ENCODE data around the gene PLA2G2D. TPM values are rescaled to one million over a fixed set of nuclear protein-coding genes. Genes with fewer than 3 reads are reported as not detected.

The PLA2G2D gene
- total RNA-seq (ENCODE audit: low replicate concordance): not detected in 2 replicates

- Mint-ChIP-seq H3K9me3 (no peaks in the 10 kb centered on the region), H3K4me1 (no peaks in the 10 kb centered on the region), H3K27me3 (ENCODE audit: insufficient read depth, low read depth) (peaks cover 10% of the 10 kb centered on the region), H3K4me3 (no peak within 1 kb of the TSS), H3K36me3 (no peaks in the 10 kb centered on the region), H3K27ac (no peak within 1 kb of the TSS)
- Histone ChIP-seq H2AFZ (replicated peaks) (no peak within 1 kb of the TSS), H4K20me1 (ENCODE audit: low read depth) (no peaks in the 10 kb centered on the region), H3K27ac (no peak within 1 kb of the TSS), H3K4me2 (no peak within 1 kb of the TSS), H3K9ac (no peak within 1 kb of the TSS), H3K36me3 (no peaks in the 10 kb centered on the region), H3K4me3 (no peak within 1 kb of the TSS), H3K4me1 (no peaks in the 10 kb centered on the region), H3K79me2 (ENCODE audit: low read depth) (no peaks in the 10 kb centered on the region), H3K9me3 (ENCODE audit: low read depth) (no peaks in the 10 kb centered on the region), H3F3A (ENCODE audit: low read depth) (no peaks in the 10 kb centered on the region), H3K27me3 (no peaks in the 10 kb centered on the region)
- TF ChIP-seq EZH2 (IDR thresholded peaks at IDR 0.05): no peak
- no peak for TF ChIP-seq CTCF (IDR thresholded peaks at IDR 0.05)
- no peak for TF ChIP-seq EZH2phosphoT487 (IDR thresholded peaks at IDR 0.05)
- no peak for DNase-seq (ENCODE audit: low spot score)
Observed at GRCh38 chr1:20119347-20119746, at the start of gene PLA2G2D. PLA2G2D (minus strand) TSS chr1:20119536; CDS start chr1:20119498, 38 bp downstream.

- Histone ChIP-seq H3K79me2 (ENCODE audit: low read depth) (no peaks in the 10 kb centered on the region), H4K20me1 (ENCODE audit: low read depth) (no peaks in the 10 kb centered on the region), H3K4me1 (no peaks in the 10 kb centered on the region), H3K9me3 (ENCODE audit: low read depth) (no peaks in the 10 kb centered on the region), H3K36me3 (no peaks in the 10 kb centered on the region), H3F3A (ENCODE audit: low read depth) (no peaks in the 10 kb centered on the region), H3K4me2 (no peak overlapping the region), H3K4me3 (no peak overlapping the region), H2AFZ (replicated peaks) (no peak overlapping the region), H3K9ac (no peak overlapping the region), H3K27me3 (no peaks in the 10 kb centered on the region), H3K27ac (no peak overlapping the region)
- Mint-ChIP-seq H3K27ac (no peak overlapping the region), H3K36me3 (no peaks in the 10 kb centered on the region), H3K4me3 (peak overlapping the region; percentile 48), H3K27me3 (ENCODE audit: insufficient read depth, low read depth) (peaks cover 9% of the 10 kb centered on the region), H3K4me1 (peaks cover 11% of the 10 kb centered on the region), H3K9me3 (peaks cover 5% of the 10 kb centered on the region)
- TF ChIP-seq CTCF (IDR thresholded peaks at IDR 0.05) (no peak), EZH2 (IDR thresholded peaks at IDR 0.05) (no peak), EZH2phosphoT487 (IDR thresholded peaks at IDR 0.05) (no peak)
- DNase-seq (ENCODE audit: low spot score): peak; percentile 37
Observed at GRCh38 chr1:20168564-20169491, 49.5 kb upstream of the PLA2G2D start.

GRCh38 chr1:20167126-20167525, 47.8 kb upstream of the PLA2G2D start:
- H3K4me2 ChIP-seq: no peak overlapping the region
- no peaks in the 10 kb centered on the region for H3K27me3 ChIP-seq
- H3K27ac Mint-ChIP-seq: no peak overlapping the region
- H3K9ac ChIP-seq: no peak overlapping the region
- no peak overlapping the region for H2AFZ ChIP-seq (replicated peaks)
- TF ChIP-seq EZH2phosphoT487 (IDR thresholded peaks at IDR 0.05) (no peak), EZH2 (IDR thresholded peaks at IDR 0.05) (no peak), CTCF (IDR thresholded peaks at IDR 0.05) (no peak)
- no peaks in the 10 kb centered on the region for H3K36me3 ChIP-seq
- no peaks in the 10 kb centered on the region for H3F3A ChIP-seq (ENCODE audit: low read depth)
- H3K4me3 Mint-ChIP-seq: no peak overlapping the region
- peaks cover 11% of the 10 kb centered on the region for H3K4me1 Mint-ChIP-seq
- no peaks in the 10 kb centered on the region for H4K20me1 ChIP-seq (ENCODE audit: low read depth)
- no peaks in the 10 kb centered on the region for H3K4me1 ChIP-seq
- no peaks in the 10 kb centered on the region for H3K9me3 ChIP-seq (ENCODE audit: low read depth)
- no peak overlapping the region for H3K4me3 ChIP-seq
- H3K79me2 ChIP-seq (ENCODE audit: low read depth): no peaks in the 10 kb centered on the region
- no peaks in the 10 kb centered on the region for H3K36me3 Mint-ChIP-seq
- DNase-seq (ENCODE audit: low spot score): no peak
- H3K27ac ChIP-seq: no peak overlapping the region
- peaks cover 6% of the 10 kb centered on the region for H3K27me3 Mint-ChIP-seq (ENCODE audit: insufficient read depth, low read depth)
- H3K9me3 Mint-ChIP-seq: peaks cover 12% of the 10 kb centered on the region
